NCI-H1417 (cell line): ENCODE results near the gene EEF2.
"Not testable (repeated sequence)": the region's sequence is repeated elsewhere in the genome, so short reads cannot be mapped to it uniquely, and the experiment has no call there.

Source experiments
- DNase-seq, 3 experiments: peaks; one replicate each; lab custom pipeline; 2025; lab: John Stamatoyannopoulos, UW

Gene EEF2

GRCh38 chr19:3968556-3969434 is 16.5 kb downstream of the EEF2 start:
- peak in 1 of 3 experiments; percentile 29 for DNase-seq

GRCh38 chr19:3967983-3968382 is 17.3 kb downstream of the EEF2 start:
- DNase-seq, result not testable (repeated sequence)

DNA sequence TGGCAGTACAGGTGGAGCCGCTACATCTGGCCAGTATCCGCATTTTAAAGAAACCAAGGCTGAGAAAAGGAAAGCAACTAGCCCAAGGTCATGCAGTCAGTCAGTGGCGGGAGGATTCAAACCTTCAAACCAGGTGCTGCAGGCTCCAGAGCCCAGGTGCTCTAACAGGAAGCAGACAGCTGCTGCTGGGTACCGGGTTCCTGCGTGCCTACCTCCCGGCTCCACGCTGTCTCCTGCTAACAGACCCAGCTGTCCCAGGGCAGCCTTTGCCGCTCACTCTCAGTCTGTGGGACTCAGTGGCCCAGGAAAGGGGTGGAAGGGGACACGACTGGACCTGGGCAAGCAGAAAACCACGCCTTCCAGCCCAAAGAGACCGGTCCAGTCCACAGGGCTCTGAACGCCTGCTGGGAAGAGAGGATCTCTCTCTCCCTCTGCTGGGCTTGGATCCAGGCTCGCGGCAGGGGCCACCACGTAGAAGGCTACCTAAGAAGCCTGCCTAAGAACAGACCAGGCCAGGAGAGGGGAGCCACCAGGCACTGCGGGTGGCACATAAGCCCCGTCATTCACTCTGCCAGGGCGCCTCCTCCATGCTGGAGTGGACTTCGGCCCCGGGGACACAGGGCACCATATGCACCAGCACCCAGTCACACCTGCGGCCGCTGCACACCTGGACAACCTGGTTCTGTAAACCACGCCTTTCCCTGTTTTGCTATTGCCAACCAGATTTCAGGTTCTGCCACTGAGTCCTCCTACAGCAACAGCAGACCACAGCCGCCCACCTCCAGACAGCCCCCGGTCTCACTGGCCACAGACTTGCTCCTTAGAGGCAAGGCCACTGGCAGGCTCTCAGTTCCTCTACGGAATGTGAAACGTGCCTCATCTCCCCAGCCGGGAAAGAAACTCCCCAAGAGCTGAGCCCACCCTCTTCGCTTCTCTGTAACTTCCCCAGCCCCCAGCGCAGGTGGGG is 18.9 kb downstream of the EEF2 start:
- DNase-seq, result no peak

GRCh38 chr19:3964256-3965194 is 20.7 kb downstream of the EEF2 start:
- DNase-seq, result no peak

DNA sequence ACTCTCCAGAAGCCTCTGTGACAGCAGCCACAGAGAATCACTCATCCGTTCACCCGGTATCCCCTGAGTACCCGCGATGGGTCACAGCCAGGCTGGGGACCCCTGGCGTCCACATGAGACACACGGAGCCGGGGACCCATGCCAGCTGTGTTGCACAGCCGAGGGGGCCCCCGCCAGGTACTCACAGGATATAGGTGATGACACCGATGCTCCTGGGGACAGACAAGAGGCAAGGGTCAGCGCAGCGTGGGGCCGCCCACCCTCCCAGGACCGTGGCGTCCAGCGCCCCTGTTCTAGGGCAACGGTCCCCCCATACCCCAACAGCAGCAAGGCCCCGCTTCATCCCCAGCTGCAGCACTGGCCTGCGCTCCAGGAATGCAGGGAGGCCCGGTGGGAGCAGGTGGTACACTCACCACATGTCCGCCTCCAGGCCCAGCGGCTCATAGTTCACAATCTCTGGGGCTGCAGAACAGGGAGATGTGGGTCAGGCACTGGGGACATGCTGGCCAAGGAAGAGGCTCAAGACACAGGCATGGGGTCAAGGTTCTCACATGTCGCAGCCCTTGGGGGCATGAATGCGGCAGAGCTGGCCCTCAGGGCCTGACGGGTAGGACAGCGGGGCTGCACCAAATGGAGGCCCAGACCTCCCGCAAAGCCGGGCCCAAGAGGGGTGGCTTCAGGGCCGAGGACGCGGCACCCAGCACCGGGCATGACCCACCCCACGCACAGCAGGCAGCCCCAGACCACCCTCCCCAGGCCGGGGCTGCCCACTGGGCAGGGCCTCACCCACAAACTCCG is 21.6 kb downstream of the EEF2 start:
- no peak for DNase-seq

- DNase-seq, result no peak
These were observed 24.3 kb downstream of the EEF2 start for GRCh38 chr19:3961007-3961406.

- DNase-seq, result no peak
These were observed 25.5 kb downstream of the EEF2 start for GRCh38 chr19:3959766-3960131.

DNA sequence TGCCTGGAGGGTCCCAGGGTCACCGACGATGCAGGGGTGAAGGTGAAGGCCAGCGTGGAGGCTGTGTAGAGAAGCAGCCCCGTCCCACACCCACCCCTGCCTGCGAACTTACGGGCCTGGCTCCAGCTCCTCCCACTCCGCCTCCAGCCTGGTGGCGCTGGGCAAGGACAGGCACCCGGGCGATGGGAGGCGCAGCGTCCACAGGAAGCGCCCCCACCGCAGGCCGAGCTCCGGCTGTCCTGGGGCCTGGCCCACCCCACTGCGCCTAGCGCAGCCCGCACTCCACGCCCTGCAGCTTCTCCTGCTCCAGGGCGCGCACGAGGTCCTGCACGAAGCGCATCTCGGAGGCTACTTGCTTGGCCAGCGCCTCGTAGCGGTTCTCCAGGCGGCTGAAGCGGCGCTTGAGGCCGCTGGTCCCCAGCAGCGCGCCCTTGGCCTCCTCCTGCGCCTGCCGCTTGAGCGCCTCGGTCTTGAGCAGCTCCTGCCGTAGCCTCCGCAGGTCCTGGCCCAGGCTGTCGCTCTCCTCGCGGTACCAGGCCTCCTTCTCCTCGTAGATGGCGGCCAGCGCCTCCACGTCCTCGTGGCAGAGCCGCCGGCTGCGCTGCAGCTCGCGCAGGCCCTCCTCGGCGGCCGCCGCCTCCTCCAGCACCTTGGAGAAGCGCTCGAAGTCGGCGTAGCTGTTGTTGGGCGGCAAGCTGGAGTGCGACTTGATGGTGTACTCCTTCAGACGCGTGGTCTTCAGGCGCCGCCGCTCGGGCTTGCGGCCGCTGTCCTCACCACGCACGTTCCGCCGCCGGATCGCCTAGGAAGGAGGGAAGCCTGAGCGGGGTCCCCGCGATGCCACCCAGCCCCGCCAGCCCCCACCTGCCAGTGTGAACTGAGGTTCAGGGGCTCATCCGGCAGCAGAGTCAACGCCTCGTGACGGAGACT is 26.2 kb downstream of the EEF2 start:
- DNase-seq, result no peak

DNA sequence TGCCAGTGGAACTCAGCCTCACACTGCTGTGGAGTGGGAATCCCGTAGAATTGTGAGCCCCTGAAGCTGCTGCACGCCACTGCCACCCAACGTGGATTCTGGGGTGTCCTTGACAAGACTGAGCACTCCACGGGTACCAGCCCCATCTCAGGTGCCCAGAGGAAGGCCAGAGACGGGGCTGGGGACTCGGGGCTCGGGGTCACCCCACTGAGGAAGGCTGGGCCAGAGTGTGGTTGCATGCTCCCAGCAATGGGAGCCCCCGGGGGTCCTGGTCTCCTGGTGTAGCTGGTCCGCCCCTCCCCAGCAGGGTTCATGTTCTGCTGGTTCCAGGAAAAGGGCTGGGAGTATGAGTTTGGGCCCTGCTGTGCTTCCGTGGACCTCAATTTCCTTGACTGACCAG is 29.6 kb downstream of the EEF2 start:
- no peak for DNase-seq

- not testable (repeated sequence) for DNase-seq
These were observed 30.0 kb downstream of the EEF2 start for GRCh38 chr19:3955276-3955675.

GRCh38 chr19:3954107-3954506 is 31.2 kb downstream of the EEF2 start:
- no peak for DNase-seq

DNA sequence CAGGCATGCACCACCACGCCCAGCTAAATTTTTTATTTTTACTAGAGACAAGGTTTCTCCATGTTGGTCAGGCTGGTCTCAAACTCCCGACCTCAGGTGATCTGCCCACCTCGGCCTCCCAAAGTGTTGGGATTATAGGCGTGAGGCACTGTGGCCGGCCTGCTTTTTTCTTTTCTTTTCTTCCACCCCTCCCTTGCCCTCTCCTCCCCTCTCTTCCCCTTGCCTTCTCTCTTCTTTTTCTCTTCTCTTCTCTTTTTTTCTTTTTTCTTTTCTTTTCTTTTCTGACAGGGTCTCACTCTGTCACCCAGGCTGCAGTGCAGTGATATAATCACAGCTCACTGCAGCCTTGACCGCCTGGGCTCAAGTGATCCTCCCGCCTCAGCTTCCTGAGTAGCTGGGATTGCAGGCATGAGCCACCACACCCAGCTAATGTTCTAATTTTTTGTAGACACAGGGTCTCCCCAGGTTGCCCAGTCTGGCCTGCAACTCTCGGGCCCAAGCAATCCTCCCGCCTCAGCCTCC is 32.4 kb downstream of the EEF2 start:
- DNase-seq, result not testable (repeated sequence)

GRCh38 chr19:3950871-3951861 is 34.1 kb downstream of the EEF2 start:
- peak in 1 of 3 experiments; percentile 29 for DNase-seq

GRCh38 chr19:3949997-3950859 is 35.0 kb downstream of the EEF2 start:
- DNase-seq, result no peak

- no peak for DNase-seq
These were observed 36.0 kb downstream of the EEF2 start for GRCh38 chr19:3949294-3949693.

- DNase-seq, result not testable (repeated sequence)
These were observed 37.8 kb downstream of the EEF2 start for GRCh38 chr19:3947316-3947933.

DNA sequence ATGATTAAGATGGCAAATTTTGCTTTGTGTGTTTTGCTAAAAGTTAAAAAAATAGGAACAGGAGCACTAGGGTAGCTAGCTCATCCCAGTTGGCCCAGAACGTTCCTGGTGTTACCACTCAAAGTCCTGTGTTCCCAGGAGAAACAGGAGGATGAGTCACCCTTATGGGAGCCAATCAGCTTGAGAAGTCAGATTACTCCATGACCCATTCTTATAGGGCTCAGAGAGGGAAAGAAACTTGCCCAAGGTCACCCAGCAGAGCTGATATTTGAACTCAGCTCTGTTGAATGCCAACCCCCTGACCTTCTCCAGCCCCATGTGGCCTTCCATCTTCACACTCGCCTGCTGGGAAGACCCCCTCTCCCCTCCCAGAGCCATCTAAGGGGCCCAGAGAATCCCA is 39.4 kb downstream of the EEF2 start:
- DNase-seq, result no peak
